ELR (cell line): ENCODE data around the gene P4HA1.

Experiments used
- DNase-seq: peaks from one replicate; pipeline ENCODE4 v3.0.0-alpha.2; 2015; ENCODE audit warnings: low read depth

The P4HA1 gene

GRCh38 chr10:73094986-73095480, 1.6 kb downstream of the P4HA1 start:
- peak; percentile 18 for DNase-seq

GRCh38 chr10:73093922-73094850, 2.5 kb downstream of the P4HA1 start:
- DNase-seq = peak; percentile 39

- DNase-seq = no peak
Observed at GRCh38 chr10:73092830-73093229, 3.8 kb downstream of the P4HA1 start.

GRCh38 chr10:73088304-73088703, 8.4 kb downstream of the P4HA1 start:
- no peak for DNase-seq

GRCh38 chr10:73086816-73087215, 9.8 kb downstream of the P4HA1 start:
- DNase-seq = no peak

GRCh38 chr10:73084209-73084608, 12.5 kb downstream of the P4HA1 start:
- DNase-seq = no peak

- peak; percentile 6 for DNase-seq
Observed at GRCh38 chr10:73083221-73083620, 13.4 kb downstream of the P4HA1 start.

- DNase-seq = no peak
Observed at GRCh38 chr10:73079779-73080541, 16.7 kb downstream of the P4HA1 start.

GRCh38 chr10:73076360-73077183, 20.1 kb downstream of the P4HA1 start:
- DNase-seq = peak; percentile 54

- no peak for DNase-seq
Observed at GRCh38 chr10:73075829-73076228, 20.8 kb downstream of the P4HA1 start.

GRCh38 chr10:73073627-73074026, 23.0 kb downstream of the P4HA1 start:
- DNase-seq = no peak

GRCh38 chr10:73065441-73065840, 31.2 kb downstream of the P4HA1 start:
- DNase-seq = no peak

- no peak for DNase-seq
Observed at GRCh38 chr10:73061743-73062142, 34.9 kb downstream of the P4HA1 start.

- DNase-seq = peak; percentile 58
Observed at GRCh38 chr10:73060738-73061635, 35.7 kb downstream of the P4HA1 start.

- DNase-seq = no peak
Observed at GRCh38 chr10:73060173-73060572, 36.5 kb downstream of the P4HA1 start.

- no peak for DNase-seq
Observed at GRCh38 chr10:73058057-73058591, 38.5 kb downstream of the P4HA1 start.

- no peak for DNase-seq
Observed at GRCh38 chr10:73054286-73054685, 42.4 kb downstream of the P4HA1 start.

GRCh38 chr10:73053275-73053674, 43.4 kb downstream of the P4HA1 start:
- no peak for DNase-seq

- peak; percentile 97 for DNase-seq
Observed at GRCh38 chr10:73044378-73045285, 52.0 kb downstream of the P4HA1 start.
